HG03095 (cell line): ENCODE results near the gene RIMBP2.

Experiments
- ATAC-seq: cut with Tn5 transposase; IDR thresholded peaks from one replicate; pipeline ENCODE4 v1.9.1; 2021; ENCODE audit warnings: moderate library complexity; ENCODE audit not compliant: unreplicated experiment

RIMBP2 gene

DNA sequence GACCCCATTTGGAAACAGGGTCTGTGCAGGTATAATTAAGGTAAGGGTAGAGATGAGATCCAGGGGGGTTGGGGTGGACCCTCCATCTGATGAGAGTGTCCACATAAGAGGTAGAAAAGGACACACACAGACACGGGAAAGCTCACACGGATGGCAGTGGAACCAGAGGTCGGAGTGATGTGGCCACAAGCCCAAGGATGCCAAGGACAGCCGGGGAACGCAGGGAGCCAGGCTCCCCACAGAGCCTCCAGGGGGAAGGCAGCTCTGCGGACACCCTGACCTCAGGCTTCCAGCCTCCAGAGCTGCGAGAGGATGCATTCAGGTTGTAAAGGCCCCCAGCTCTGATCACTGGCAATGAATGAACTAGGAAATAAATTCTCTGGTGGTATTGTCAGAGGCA, 33.0 kb downstream of the RIMBP2 start:
- no peak for ATAC-seq

DNA sequence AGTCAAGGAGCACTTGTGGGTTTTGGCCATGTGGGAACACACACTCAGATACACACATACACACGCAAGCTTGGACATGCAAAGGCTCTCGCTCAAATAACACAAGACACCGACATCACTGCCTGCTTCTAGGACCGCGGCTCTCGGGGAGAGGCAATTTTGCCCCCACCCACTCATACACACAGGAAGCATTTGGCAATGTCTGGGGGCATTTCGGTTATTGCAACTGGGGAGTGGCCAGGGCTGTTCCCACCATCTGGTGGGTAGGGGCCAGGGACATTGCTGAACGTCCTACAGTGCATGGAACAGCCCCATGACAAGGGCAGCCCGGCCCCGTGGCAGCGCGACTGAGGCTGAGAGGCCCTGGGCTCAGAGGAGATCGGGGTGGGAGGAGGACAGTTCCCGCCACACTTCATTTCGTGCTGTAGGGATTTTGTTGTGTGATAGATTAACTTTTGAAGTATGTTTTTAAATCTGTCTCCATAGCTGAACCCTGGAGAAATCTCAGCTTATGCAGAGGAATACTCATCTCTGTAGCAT, 35.6 kb downstream of the RIMBP2 start:
- ATAC-seq, result no peak

DNA sequence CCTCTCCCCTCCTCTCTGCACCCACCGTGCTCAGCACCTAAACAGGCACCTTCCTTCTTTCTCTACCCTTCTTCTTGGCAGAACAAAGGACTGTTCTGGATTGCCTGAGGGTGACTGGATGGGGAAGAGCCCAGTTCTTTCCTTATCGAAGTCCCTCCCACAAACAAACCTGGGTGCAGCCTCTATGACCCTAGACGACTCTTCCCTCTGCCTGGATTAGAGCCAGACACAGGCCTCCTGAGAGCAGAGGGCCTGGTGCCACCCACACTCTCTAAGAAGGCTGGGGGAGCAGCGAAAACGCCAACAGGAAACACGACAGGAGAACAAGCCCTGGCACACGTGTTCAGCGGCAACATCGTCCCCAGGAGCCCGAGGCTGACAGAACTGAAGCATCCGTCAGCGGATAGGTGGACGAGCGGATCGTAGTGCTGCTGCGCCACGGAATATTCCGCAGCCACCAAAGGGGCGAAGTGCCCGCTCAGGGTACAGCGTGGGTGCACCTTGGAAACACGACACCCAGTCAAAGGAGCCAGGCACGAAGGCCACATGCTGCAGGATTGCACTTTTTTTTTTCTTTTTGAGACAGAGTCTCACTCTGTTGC, 38.0 kb downstream of the RIMBP2 start:
- no peak for ATAC-seq

DNA sequence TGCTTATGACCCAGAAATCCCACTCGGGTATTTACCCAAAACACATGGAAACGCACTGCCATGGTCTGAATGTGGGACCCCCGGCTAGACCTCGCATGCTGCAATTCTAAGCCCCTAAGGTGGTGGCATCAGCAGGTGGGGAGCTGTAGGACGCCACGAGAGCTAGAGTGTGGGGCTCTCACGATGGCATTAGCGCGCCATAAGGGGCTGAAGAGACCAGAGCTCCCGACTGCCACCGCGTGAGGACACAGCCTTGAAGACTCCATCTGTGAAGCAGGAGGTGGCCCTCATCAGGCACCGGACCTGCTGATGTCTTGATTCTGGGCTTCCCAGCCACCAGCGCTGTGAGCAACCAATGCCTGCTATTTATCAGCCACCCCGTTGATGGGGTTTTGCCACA, 40.3 kb downstream of the RIMBP2 start:
- ATAC-seq, result no peak

DNA sequence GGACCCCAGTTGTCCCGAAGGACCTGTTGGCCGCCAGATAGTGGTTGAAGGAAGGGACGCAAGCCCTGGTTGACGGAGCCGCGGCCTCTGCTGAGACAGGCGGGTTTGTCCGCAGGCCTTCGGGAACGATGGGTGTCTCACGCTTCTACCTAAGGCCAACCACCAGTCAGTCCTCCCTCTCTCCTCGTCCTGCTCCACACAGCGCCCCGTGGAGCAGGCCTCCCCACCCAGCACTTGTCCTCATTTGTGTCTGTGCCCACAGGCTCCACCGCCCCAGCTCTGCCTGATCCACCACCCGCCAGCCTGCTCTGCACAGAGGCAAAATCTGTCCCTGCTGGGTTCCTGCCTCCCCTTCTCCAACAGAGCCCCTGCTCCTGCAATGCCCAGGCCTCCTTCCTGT, 41.0 kb downstream of the RIMBP2 start:
- no peak for ATAC-seq

DNA sequence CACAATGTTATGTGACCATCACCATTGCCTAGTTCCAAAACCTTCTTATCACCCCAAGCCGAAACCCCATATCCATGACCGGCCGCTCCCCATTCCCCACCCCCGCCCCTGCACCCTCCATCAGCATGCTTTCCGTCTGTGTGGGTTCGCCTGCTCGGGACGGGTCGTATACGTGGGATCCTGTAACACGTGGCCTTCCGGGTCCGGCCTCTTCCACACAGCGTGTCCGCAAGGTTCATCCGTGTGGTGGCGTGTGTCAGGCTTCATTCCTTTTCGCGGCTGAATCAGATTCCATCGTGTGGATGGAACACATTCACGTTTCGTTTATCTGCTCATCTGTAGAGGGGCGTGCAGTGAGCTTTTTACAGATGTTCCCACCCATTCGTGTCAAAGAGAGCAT, 41.4 kb downstream of the RIMBP2 start:
- ATAC-seq, result no peak

DNA sequence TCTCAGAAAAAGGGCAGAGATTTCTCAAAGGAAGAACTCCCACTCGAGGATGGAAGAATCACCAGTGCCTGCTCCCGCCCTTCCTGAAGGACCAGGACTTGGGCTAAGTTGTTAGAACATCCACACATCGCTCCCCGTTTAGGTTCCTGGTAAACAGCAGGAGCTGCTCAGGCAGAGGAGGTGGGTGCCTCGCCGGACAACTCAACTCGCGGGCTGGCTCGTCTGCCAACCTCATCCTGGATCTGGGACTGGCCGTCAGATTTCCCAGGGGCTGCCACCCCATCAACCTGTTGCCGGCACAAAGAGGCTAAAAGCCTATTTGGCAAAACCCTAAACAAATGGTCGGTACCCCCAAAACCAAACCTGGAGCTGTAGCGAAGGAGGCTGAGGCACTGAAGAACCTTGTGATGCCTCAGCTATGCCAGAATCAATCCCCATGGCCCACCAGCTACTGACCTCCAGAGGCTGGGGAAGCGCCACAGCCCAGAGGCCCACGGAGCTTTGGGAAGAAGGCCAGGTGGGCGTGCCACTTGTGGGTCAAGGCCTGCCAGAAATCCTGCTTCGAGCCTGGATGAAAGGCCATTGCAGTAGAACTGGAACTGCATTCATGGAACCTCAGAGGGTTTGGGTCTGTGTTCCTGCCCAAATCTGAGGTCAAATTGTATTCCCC, 42.9 kb downstream of the RIMBP2 start:
- ATAC-seq, result no peak

DNA sequence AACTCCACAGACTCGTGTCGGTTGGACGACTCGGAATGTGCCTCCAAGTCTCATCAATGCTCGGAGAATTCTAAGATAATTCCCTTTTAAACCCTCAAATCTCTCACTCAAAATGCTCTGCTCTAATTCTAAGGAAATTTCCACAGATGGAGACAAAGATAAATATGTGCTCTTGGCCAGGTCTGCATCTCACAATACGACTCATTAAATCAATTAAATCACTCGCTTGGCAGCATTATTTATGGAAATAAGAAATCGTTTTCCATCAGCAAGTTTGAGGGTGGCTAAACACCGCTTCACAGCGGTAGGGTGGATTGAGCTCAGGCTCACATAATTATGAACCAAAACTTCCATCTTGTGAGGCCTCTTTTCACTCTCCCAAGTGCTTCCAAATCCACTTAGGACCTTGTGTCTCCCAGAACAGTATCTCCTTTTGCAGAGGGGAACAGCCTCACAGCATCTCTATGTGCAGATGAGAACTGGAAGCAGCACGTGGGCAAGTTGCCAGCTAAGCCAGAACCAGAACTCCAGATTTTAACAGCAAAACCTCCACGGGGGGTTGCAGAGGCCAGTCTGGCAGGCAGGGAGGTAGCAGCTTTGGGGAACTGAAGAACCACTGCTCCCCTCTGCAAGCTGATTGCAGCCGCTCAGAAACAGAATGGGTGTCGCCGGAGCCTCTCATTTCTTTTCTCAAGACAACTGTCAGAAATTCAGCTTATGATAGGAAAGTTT, 43.8 kb downstream of the RIMBP2 start:
- ATAC-seq, result no peak

DNA sequence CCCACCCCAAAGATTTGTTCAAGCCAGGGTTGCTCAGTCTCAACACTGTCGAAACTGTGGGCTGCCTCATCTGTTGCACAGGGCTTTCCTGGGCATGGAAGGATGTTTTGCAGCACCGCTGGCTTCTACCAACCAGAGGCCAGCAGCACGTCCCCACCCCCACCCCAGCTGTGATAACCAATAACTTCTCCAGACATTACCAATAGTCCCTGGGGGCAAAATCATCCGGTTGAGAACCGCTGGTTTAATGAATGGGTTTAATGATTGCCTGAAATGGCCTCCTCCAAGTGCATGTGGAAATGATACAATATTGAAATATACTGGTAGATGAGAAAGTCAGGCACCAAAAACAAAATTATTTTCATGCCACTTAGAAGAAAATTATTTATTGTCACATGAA, 44.5 kb downstream of the RIMBP2 start:
- no peak for ATAC-seq

DNA sequence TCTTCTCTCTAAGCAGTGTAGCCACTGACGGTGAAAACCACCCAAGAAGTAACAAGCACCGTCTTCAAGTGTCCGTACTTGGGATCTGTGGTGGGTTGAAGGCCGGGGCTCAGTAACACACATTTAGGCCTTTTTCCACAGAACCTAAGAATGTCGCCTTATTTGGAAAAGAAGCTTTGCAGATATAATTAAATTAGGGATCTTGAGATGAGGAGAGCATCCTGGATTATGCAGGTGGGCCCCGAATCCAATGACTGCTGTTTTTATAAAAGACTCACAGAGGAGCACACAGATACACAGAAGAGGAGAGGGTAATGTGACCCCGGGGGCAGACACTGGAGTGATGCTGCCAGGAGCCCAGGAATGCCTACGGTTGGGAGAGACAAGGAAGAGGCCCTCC, 46.3 kb downstream of the RIMBP2 start:
- ATAC-seq, result no peak

DNA sequence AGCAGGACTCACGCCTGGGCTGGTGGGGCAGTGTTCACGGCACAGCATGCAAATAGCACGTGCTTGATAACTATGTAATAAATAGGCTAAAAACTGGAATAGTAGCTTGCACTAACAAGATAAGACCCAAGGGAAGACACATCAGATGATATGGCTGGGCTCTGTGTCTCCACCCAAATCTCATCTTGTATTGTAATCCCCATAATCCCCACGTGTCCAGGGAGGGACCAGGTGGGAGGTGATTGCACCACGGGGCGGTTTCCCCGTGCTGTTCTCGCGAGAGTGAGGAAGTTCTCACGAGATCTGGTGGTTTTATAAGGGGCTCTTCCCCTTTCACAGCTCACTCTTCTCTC, 46.9 kb downstream of the RIMBP2 start:
- no peak for ATAC-seq

DNA sequence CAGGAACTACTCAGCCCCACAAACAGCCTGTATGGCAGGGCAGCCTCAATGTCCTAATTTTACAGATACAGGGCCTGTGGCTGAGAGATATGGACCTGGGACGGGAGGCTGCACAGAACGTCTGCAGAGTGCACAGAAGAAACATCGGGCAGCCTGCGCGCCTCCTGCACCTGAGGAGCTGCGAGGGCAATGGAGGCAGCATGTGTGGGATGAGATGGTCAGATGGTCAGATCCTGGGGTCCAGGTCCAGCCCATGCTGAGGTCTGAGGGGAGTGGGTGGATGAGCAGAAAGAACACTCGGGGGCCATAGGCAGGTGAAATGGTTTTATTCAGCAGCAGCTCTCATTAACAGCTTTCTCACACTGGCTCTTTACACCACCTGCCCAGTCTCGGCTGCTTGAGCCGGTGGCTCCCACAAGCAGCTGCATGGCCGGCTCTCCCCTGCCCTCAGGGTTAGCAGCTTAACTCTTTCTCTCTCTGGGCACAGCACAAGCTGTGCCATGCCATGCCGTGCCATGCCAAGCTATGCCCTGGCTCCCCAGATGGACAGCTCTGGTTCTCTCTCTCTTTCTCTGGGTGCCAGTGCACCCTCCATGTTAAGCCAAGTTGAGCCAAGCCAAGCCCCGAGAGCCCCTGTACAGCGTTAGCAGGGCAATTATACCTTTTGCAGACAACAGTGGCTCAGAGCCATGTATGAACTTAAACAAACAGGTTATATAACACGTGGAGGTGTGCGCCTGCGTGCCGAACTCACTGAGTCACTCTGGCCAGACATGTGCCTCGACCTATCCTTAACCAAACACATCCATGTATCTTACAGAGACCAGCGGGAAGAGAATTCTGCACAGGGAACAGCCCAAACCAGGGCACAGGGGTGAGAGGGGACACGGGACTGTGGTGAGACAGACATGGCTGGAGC, 47.6 kb downstream of the RIMBP2 start:
- ATAC-seq, result no peak

DNA sequence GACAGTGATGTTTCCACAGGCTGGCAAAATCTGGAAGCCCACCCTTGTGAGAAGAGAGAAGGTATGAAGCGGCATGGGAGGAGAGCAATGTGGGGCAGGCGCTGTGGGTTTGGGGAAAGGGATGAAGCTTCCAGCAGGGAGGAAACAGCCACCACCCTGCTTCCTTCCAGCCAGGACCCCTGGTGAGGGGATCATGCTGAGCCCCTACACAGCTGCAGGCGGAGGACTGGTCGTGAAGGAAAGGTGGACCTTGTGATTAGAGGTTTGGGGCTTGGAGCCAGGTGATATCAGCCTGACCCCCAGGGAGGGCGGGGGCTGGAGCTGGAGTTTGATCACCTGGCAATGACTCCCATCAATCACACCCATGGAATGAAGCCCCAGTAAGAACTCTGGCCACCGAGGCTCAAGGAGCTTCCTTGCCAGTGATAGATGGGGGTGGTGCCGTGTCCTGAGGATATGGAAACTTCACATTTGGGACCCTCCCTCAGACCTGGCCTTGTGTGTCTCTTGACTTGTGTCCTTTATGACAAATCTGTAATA, 48.6 kb downstream of the RIMBP2 start:
- no peak for ATAC-seq

DNA sequence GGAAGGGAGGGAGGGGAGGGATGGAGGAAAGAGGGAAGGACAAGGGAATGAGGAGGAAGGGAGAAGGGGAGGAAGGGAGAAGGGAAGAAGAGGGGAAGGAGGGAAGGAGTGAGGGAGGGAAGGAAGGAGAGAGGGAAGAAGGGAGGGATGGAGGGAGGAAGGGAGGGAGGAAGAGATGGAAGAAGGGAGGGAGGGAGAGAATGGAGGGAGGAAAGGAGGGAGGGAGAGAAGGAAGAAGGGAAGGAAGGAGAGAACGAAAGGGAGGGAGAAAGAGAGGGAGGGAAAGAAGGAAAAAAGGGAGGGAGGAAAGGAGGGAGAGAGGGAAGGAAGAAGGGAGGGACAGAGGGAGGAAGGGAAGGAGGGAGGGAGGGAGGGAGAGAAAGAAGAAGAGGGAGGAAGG, 49.5 kb downstream of the RIMBP2 start:
- no peak for ATAC-seq

DNA sequence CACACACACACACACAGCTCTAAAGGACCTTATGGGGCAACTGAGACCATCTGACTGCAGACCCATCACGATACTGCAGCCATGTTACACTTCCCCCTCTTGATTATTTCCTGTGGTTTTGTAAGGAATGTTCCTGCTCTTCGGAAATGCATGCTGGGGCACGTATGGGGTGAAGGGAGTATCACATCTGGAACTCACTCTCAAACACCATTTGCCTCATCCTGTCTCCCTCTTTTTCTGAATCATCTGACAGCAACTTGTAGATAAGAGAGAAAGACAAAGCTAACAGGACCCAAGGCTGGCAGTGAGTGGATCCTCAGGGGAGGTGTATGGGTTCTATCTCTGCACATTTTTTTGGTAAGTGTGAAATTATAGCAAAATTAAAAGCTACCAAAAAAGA, 50.3 kb downstream of the RIMBP2 start:
- no peak for ATAC-seq

DNA sequence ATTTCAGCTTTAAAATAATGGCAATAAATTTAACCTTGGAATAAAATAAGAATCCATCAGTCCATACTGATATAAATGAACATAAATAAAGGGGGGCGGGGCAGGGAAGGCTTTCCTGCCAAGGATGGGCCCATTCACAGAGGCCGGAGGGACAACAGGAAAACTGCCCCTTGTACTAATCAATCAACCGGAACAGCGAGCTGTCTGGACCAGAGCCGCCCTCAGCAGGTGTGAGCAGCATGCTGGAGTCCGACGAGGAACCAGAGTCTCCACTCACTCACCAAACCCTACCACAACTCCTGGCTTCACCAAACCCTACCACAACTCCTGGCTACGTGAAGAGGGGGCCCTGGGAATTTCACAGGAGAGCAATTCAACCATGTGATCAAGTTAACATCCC, 51.3 kb downstream of the RIMBP2 start:
- no peak for ATAC-seq

DNA sequence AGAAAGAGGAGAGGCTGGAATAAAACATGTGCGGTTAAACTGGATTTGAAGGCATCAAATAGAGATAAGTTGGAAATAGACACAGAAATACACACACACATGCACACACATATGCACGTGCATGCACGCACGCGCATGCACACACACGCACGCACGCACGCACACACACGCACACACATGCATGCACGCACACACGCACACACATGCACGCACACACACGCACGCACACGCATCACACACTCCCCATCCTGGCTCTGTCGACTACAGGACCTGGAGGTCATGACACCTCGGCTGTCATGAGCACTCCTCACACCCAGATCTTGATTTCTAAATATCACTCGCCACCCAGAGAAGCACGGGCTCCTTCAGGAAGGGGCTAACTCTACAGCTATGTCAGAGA, 51.8 kb downstream of the RIMBP2 start:
- no peak for ATAC-seq

DNA sequence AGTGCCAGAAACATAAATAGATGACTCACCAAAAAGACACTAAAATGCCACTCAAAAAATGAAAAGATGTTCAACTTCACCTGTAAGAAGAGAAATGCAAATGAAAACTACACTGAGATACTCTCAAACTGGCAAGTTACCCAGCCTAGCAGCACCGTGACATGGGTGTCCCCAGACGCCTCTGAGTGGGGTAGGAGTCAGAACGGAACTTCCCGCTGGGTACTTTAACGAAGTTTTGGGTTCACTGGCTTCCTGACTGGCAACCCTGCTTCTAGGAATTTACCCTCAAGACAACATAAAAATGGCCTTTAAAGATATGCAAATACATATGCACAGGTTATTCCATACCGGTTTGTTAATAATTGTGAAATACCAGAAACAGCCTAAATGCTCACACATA, 52.6 kb downstream of the RIMBP2 start:
- no peak for ATAC-seq

DNA sequence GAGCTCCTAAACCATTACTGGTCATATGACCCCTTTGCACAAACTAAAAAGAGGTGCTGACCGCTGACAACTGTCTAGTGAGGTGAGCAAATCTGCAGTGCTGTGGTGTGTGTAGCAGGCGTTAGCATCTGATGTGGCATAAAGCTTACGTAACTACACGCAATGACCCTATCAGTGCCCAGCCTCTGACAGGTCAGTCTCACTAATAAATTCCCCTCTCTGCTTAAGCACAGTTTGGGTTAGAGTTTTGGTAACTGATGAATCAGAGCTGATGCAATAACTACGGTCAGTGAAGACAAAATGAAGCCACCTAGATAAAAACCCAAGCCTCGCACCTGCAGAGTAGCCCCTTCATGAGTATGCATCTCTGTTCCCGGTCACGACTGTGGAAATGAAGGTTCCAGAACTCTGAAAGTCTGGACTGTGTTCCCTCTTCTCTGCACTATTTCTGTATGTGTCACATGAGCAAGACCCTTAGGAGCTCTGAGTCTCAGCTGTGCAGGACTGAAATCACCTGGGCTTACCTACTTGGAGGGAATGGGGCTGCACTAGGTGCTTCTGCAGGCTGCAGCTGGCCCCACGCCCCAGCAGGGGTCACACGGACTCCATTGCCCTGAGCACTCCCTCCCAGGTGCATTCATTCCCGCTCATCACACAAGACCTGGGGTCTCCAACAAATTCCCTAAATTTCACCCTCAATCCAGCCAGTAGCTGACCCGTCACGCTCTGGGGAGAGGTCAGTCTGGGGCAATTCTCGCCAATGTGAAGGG, 54.4 kb downstream of the RIMBP2 start:
- ATAC-seq, result no peak

DNA sequence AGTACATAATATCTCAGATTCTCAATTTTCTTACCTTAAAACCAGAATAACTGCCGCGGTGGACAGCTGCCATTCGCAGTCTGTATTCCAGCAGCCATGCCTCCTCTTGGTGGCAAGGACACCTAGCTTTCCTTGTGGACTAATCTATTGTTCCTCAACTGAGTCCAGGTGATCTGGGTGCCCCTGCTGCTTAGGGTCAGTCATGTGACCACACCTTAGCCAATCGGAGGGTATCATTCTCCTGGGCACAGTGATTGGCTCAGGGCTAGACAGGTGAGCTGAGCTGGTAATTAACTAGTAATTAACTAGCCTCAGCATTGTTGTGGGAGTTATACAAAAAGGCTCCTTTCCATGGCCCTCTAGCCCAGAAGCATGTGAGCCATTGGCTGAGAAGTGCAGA, 55.0 kb downstream of the RIMBP2 start:
- ATAC-seq, result no peak
